GM10266 (cell line): ENCODE data around the gene LORICRIN.

Source experiments
- DNase-seq: peaks from one replicate; pipeline ENCODE4 v3.0.0; 2012; ENCODE audit errors: extremely low spot score
- TF ChIP-seq, protein P1 (sequence below): IDR thresholded peaks from 2 replicates; pipeline ENCODE4 v1.5.1; 2012; ENCODE audit warnings: mild to moderate bottlenecking, low read depth; ENCODE audit not compliant: control insufficient read depth, insufficient read depth; ENCODE audit errors: missing control alignments

The LORICRIN gene

DNA sequence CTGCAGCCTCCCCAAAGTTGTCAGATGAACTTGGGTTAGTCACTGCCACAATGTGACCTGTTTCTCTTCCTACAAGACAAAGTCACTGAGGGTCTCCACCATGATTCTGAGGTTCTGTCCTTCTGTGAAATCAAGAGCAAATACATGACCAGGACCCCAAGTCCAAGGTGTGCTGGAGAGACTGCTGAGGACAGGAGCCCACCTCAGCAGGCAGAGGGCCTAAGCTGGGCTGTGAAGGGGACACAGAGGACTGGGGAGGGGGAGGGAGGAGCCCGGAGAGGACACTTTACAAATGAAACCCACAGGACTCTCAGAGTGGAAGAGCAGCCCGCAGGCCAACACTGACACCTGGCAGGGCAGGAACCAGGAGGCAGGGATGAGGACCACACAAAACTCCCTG lies 50.0 kb downstream of the LORICRIN start:
- no peak for DNase-seq
- TF ChIP-seq, protein P1, sequence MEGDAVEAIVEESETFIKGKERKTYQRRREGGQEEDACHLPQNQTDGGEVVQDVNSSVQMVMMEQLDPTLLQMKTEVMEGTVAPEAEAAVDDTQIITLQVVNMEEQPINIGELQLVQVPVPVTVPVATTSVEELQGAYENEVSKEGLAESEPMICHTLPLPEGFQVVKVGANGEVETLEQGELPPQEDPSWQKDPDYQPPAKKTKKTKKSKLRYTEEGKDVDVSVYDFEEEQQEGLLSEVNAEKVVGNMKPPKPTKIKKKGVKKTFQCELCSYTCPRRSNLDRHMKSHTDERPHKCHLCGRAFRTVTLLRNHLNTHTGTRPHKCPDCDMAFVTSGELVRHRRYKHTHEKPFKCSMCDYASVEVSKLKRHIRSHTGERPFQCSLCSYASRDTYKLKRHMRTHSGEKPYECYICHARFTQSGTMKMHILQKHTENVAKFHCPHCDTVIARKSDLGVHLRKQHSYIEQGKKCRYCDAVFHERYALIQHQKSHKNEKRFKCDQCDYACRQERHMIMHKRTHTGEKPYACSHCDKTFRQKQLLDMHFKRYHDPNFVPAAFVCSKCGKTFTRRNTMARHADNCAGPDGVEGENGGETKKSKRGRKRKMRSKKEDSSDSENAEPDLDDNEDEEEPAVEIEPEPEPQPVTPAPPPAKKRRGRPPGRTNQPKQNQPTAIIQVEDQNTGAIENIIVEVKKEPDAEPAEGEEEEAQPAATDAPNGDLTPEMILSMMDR = no peak

GRCh38 chr1:153310526-153310925 lies 51.0 kb downstream of the LORICRIN start:
- no peak for DNase-seq
- TF ChIP-seq, protein P1 = no peak
